Activated CD4-positive, alpha-beta memory T cell treated with anti-CD3 and anti-CD28 coated beads for 36 hours (primary cell): ENCODE measurements around the gene LST1. TPM values are rescaled to one million over a fixed set of nuclear protein-coding genes. Genes with fewer than 3 reads are reported as not detected.

Experiments used
- CTCF ChIA-PET: fragments of 350-600 bp; sonication (Branson Sonifier 250); formaldehyde crosslinking; loops from one replicate; lab custom pipeline; 2021; ENCODE audit warnings: antibody characterized with exemption, inconsistent platforms; lab: Charles Lee
- POLR2A ChIA-PET: fragments of 350-600 bp; sonication (Branson Sonifier 250); formaldehyde crosslinking; loops from one replicate; lab custom pipeline; 2021; ENCODE audit warnings: antibody characterized with exemption; lab: Charles Lee
- DNase-seq: peaks from one replicate; pipeline ENCODE4 v3.0.0-alpha.2; 2020
- H3K27ac Mint-ChIP-seq: one replicate; pipeline ENCODE4 v1.8.0; 2021; ENCODE audit warnings: mixed read lengths
- H3K27me3 Mint-ChIP-seq: one replicate; pipeline ENCODE4 v1.8.0; 2021; ENCODE audit warnings: mixed read lengths
- H3K36me3 Mint-ChIP-seq: one replicate; pipeline ENCODE4 v1.8.0; 2021; ENCODE audit warnings: mixed read lengths
- H3K4me1 Mint-ChIP-seq: one replicate; pipeline ENCODE4 v1.8.0; 2021; ENCODE audit warnings: low read depth, mixed read lengths
- H3K4me3 Mint-ChIP-seq: one replicate; pipeline ENCODE4 v1.8.0; 2021; ENCODE audit warnings: mild to moderate bottlenecking, mixed read lengths
- H3K9me3 Mint-ChIP-seq: one replicate; pipeline ENCODE4 v1.8.0; 2021; ENCODE audit warnings: mixed read lengths
- intact Hi-C: fragments of 100-400 bp; cut with micrococcal nuclease; formaldehyde crosslinking; loops from one replicate; pipeline ENCODE4 v1.15.1; 2023
- total RNA-seq, 2 experiments: library from RNA; stranded (reverse); gene quantifications; one replicate each; pipeline ENCODE4 v1.2.3, GENCODE V29; 2021

Gene LST1
- total RNA-seq, 2 experiments from 2014 or later: 15.7 to 16.9 TPM

DNA sequence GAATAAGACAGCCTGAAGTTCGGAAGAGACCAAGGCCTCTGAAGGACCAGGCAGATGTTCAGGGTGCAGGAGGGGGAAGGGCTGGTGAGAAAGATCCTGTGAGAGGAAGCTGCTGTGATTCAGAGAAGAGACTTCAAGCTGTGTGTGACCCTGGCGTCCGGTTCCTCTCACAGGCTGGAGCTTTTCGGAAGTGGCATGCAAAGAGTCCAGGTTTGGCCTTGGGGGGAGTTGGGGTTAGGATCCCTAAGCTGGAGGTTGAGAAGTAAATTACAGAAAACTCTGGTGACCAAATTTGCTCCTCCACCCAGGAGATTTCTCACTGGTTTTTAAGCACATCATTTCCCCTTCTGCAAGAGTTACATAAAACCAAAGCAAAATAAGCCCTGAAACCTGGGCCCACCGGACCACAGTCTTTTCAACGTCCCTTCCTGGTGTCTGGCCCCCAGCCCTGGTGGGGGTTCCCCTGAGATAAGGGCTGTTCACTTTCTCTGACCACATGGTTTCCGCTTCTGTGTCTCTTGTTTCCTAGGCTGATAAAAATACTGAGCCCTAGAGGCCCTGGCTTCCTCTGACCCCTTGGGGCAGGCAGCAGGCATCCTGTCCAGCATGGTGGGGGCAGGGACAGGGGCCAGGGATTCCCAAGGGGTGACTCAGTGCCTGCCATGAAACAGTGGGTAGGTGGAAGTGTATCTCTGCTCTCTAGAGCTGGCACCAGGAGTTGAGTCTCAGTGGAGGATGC, 25.9 kb upstream of the LST1 start:
- CTCF ChIA-PET: interaction anchor here (1.5 to 29.2 kb wide), 5 partner anchors 8 to 27 kb away, joined by 3 to 1658 read pairs (median 14); partner anchors contain the start of genes LST1, LTA, LTB and NCR3
- H3K27me3 Mint-ChIP-seq: no peaks in the 10 kb centered on the region
- H3K4me3 Mint-ChIP-seq: peak overlapping the region; percentile 59

DNA sequence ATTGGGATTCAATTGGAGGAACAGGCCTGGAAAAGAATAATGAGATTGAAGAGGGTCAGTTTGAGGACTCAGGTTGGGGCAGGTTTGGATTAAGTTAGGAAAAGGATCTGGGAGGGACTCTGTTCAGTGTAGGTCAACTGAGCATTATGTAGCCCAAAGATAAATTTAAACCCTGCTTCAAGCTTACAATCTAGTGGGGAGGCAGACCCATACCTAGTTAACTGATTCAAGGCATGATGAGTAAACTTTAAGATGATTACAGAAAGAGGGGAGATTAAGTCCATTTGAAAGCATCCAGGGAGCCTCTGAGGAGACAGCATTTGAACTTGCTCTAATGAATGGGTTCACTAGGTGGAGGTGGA, 25.4 kb upstream of the LST1 start:
- Mint-ChIP-seq H3K27ac (peak overlapping the region; percentile 86), H3K27me3 (no peaks in the 10 kb centered on the region), H3K4me1 (peaks cover 86% of the 10 kb centered on the region), H3K36me3 (peaks cover 26% of the 10 kb centered on the region), H3K4me3 (peak overlapping the region; percentile 59), H3K9me3 (no peaks in the 10 kb centered on the region)
- intact Hi-C loops: loop anchor here (1.0 to 10.0 kb wide), 3 partner anchors 8 to 746 kb away; no protein-coding TSS in a partner anchor
- ChIA-PET CTCF (interaction anchor here (1.5 to 29.2 kb wide), 4 partner anchors 9 to 26 kb away, joined by 3 to 1658 read pairs (median 22); partner anchors contain the start of genes LST1, LTA, LTB and NCR3), POLR2A (interaction anchor here (3.7 to 10.3 kb wide), 2 partner anchors 9 to 17 kb away, joined by 55 to 224 read pairs; partner anchors contain the start of genes LTB and TNF)
- no peak for DNase-seq

More for the DNA sequence above, 25.9 kb upstream of the LST1 start:
- POLR2A ChIA-PET: interaction anchor here (1.4 to 10.3 kb wide), 4 partner anchors 9 to 29 kb away, joined by 3 to 224 read pairs (median 32); partner anchors contain the start of genes LST1, LTB and TNF
- H3K4me1 Mint-ChIP-seq: peaks cover 80% of the 10 kb centered on the region
- intact Hi-C loops: loop anchor here (1.0 to 10.0 kb wide), 4 partner anchors 8 to 745 kb away; partner anchors contain the start of gene TNF
- peak overlapping the region; percentile 86 for H3K27ac Mint-ChIP-seq
- peak; percentile 81 for DNase-seq
- H3K9me3 Mint-ChIP-seq: no peaks in the 10 kb centered on the region
- H3K36me3 Mint-ChIP-seq: peaks cover 26% of the 10 kb centered on the region

DNA sequence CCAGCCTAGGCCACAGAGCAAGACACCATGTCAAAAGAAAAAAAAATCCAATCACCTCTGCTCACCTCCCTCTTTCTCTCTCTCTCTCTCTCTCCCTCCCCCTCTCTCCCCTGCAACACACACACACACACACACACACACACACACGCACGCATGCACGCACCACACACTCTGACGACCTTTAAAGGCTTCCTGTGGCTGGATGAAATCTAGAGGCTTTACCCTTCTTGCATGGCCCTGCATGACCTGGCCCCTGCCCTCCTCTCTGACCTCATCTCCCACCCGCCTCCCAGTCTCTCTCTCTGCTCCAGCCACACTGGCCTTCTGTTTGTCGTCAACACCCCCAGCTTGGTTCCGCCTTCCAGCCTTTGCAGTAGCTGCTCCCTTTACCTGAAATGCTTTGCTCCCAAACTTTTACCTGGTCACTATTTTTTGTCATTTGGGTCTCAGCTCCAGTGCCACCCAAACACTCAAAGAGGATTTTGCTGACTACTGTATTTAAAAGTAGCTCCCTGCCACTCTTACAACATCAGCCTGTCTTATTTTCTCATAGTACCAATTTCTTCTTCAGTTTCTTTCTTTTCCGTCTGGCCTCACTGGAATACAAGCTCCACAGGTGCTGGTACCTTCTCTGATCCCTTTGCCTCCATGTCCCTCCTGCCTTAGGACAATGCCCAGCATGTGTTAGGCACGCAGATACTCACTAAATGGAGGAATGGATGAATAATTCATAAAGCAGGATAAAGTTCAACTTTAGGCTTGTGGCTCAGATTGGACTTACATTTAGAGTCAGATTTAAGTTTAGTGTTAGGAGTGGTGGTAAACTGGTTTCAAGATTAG, 18.3 kb upstream of the LST1 start:
- H3K36me3 Mint-ChIP-seq: peaks cover 9% of the 10 kb centered on the region
- POLR2A ChIA-PET: interaction anchor here (0.6 to 15.0 kb wide), 7 partner anchors 8 to 244 kb away, joined by 3 to 259 read pairs (median 6); partner anchors contain the start of genes DDX39B, LST1, LTB and TNF
- H3K27me3 Mint-ChIP-seq: no peaks in the 10 kb centered on the region
- peak overlapping the region; percentile 72 for H3K27ac Mint-ChIP-seq
- peak overlapping the region; percentile 35 for H3K4me3 Mint-ChIP-seq
- DNase-seq: peak; percentile 51
- CTCF ChIA-PET: interaction anchor here (0.6 to 7.6 kb wide), 8 partner anchors 8 to 746 kb away, joined by 3 to 95 read pairs (median 8); partner anchors contain the start of genes ATP6V1G2, LST1, LTB and NFKBIL1
- no peaks in the 10 kb centered on the region for H3K9me3 Mint-ChIP-seq
- H3K4me1 Mint-ChIP-seq: peaks cover 74% of the 10 kb centered on the region
- intact Hi-C loops: loop anchor here (1.0 to 10.0 kb wide), 4 partner anchors 7 to 753 kb away; partner anchors contain the start of gene PRRC2A

DNA sequence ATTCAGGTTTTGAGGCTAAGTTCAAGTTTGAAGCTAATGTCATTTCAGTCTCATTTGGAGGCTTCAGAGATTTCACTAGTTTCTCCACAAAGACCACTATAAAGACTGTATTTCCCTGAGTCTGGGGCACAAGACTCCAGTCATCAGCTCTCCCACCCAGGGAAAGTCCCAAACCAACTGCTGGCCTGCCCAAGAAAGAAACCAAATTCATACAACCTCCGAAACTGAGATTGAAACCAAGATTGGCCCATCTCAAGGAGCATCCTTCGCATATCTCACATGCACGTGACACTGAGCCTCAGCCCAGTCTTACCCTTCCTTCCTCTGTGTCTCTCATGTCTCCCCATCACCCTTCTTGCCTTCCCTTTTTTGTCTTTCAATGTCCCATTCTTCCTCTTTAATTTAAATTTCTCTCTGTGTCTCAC, 17.5 kb upstream of the LST1 start:
- peaks cover 17% of the 10 kb centered on the region for H3K36me3 Mint-ChIP-seq
- ChIA-PET POLR2A (interaction anchor here (0.6 to 15.0 kb wide), 8 partner anchors 9 to 243 kb away, joined by 3 to 259 read pairs (median 5); partner anchors contain the start of genes DDX39B, GPANK1, LST1 and LTB), CTCF (interaction anchor here (0.6 to 7.6 kb wide), 9 partner anchors 9 to 746 kb away, joined by 3 to 95 read pairs (median 7); partner anchors contain the start of genes ATP6V1G2, LST1, LTB and NFKBIL1)
- DNase-seq: peak; percentile 86
- H3K27ac Mint-ChIP-seq: peak overlapping the region; percentile 72
- H3K4me1 Mint-ChIP-seq: peaks cover 72% of the 10 kb centered on the region
- intact Hi-C loops: loop anchor here (1.0 to 10.0 kb wide), 4 partner anchors 8 to 754 kb away; partner anchors contain the start of gene PRRC2A
- H3K4me3 Mint-ChIP-seq: peak overlapping the region; percentile 35
- no peaks in the 10 kb centered on the region for H3K27me3 Mint-ChIP-seq
- H3K9me3 Mint-ChIP-seq: no peaks in the 10 kb centered on the region

DNA sequence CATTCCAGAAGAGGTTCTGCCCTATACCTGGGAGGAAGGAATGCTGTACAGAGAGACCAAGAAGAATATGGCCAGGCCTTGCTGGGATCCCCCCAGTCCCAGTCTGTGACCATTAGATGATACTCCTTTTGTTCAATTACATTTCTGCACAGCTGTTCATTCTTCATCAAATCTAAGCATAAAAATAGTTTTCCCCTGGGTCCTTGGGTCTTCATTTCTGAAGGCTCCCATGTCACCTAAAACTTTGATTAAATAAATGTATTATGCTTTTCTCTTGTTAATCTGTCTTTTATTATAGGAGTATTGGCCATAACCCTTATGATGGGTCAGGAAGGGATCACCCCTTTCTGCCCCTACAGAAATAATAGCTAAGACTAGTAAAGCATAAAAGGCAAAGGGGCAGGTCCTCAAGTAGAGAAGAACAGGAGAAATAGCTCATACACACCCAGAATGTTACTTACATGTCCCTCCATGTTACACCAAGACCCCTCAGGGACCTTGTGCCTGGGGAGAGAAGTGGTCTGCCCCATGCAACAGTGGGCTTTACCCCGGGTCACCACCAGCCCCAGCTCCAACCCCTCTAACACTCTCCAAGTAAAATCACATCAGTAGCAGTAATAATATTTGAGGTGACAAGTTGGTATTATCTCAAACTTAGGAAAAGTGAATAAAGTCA, 16.1 kb upstream of the LST1 start:
- CTCF ChIA-PET: interaction anchor here (1.2 to 7.6 kb wide), 6 partner anchors 11 to 77 kb away, joined by 4 to 95 read pairs (median 44); partner anchors contain the start of genes ATP6V1G2, DDX39B, LST1 and LTB
- H3K4me3 Mint-ChIP-seq: peak overlapping the region; percentile 25
- POLR2A ChIA-PET: interaction anchor here (0.9 to 15.0 kb wide), 8 partner anchors 8 to 82 kb away, joined by 3 to 259 read pairs (median 4); partner anchors contain the start of genes LST1, LTB, NCR3 and TNF
- no peak for DNase-seq
- H3K36me3 Mint-ChIP-seq: peaks cover 21% of the 10 kb centered on the region
- H3K27me3 Mint-ChIP-seq: no peaks in the 10 kb centered on the region
- intact Hi-C loops: loop anchor here (2.0 to 10.0 kb wide), 5 partner anchors 51 to 1285 kb away; partner anchors contain the start of genes GPSM3, PBX2, PRRC2A and PSMB9
- H3K27ac Mint-ChIP-seq: peak overlapping the region; percentile 49
- H3K9me3 Mint-ChIP-seq: no peaks in the 10 kb centered on the region
- H3K4me1 Mint-ChIP-seq: peaks cover 77% of the 10 kb centered on the region

DNA sequence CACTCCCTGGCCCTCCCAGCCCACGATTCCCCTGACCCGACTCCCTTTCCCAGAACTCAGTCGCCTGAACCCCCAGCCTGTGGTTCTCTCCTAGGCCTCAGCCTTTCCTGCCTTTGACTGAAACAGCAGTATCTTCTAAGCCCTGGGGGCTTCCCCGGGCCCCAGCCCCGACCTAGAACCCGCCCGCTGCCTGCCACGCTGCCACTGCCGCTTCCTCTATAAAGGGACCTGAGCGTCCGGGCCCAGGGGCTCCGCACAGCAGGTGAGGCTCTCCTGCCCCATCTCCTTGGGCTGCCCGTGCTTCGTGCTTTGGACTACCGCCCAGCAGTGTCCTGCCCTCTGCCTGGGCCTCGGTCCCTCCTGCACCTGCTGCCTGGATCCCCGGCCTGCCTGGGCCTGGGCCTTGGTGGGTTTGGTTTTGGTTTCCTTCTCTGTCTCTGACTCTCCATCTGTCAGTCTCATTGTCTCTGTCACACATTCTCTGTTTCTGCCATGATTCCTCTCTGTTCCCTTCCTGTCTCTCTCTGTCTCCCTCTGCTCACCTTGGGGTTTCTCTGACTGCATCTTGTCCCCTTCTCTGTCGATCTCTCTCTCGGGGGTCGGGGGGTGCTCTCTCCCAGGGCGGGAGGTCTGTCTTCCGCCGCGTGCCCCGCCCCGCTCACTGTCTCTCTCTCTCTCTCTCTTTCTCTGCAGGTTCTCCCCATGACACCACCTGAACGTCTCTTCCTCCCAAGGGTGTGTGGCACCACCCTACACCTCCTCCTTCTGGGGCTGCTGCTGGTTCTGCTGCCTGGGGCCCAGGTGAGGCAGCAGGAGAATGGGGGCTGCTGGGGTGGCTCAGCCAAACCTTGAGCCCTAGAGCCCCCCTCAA, 13.8 kb upstream of the LST1 start, which contains the start of gene LTA:
TSS of gene LTA (plus strand) at position 249 of the 871 bp plus-strand sequence. CDS start at position 703, 454 bp downstream.
- Mint-ChIP-seq H3K27ac (peak within 1 kb of the TSS; percentile 99), H3K4me1 (peaks cover 68% of the 10 kb centered on the region), H3K27me3 (peaks cover 2% of the 10 kb centered on the region), H3K4me3 (peak within 1 kb of the TSS; percentile 97), H3K9me3 (no peaks in the 10 kb centered on the region), H3K36me3 (peaks cover 42% of the 10 kb centered on the region)
- ChIA-PET CTCF (interaction anchor here (3.3 to 28.8 kb wide), 6 partner anchors 11 to 25 kb away, joined by 29 to 1658 read pairs (median 88); partner anchors contain the start of genes ATP6V1G2, DDX39B, LST1 and LTB), POLR2A (interaction anchor here (1.3 to 15.0 kb wide), 5 partner anchors 9 to 31 kb away, joined by 4 to 259 read pairs (median 55); partner anchors contain the start of genes DDX39B, LST1, LTB and TNF)
- intact Hi-C loops: loop anchor here (1.0 to 10.0 kb wide), 5 partner anchors 8 to 1283 kb away; partner anchors contain the start of genes ATP6V1G2, GPSM3, PBX2 and PSMB9
- DNase-seq: peak; percentile 91

DNA sequence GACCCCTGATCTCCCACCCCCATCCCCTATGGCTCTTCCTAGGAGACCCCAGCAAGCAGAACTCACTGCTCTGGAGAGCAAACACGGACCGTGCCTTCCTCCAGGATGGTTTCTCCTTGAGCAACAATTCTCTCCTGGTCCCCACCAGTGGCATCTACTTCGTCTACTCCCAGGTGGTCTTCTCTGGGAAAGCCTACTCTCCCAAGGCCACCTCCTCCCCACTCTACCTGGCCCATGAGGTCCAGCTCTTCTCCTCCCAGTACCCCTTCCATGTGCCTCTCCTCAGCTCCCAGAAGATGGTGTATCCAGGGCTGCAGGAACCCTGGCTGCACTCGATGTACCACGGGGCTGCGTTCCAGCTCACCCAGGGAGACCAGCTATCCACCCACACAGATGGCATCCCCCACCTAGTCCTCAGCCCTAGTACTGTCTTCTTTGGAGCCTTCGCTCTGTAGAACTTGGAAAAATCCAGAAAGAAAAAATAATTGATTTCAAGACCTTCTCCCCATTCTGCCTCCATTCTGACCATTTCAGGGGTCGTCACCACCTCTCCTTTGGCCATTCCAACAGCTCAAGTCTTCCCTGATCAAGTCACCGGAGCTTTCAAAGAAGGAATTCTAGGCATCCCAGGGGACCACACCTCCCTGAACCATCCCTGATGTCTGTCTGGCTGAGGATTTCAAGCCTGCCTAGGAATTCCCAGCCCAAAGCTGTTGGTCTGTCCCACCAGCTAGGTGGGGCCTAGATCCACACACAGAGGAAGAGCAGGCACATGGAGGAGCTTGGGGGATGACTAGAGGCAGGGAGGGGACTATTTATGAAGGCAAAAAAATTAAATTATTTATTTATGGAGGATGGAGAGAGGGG, 12.6 kb upstream of the LST1 start:
- H3K9me3 Mint-ChIP-seq: no peaks in the 10 kb centered on the region
- ChIA-PET CTCF (interaction anchor here (1.9 to 28.8 kb wide), 3 partner anchors 10 to 21 kb away, joined by 21 to 1658 read pairs (median 740); partner anchors contain the start of genes ATP6V1G2, DDX39B, LST1 and LTB), POLR2A (interaction anchor here (0.9 to 18.2 kb wide), 6 partner anchors 2 to 78 kb away, joined by 3 to 259 read pairs (median 174); partner anchors contain the start of genes ATP6V1G2, BAG6, LST1 and LTA)
- peak overlapping the region; percentile 97 for H3K4me3 Mint-ChIP-seq
- peaks cover 2% of the 10 kb centered on the region for H3K27me3 Mint-ChIP-seq
- peak overlapping the region; percentile 99 for H3K27ac Mint-ChIP-seq
- peaks cover 60% of the 10 kb centered on the region for H3K4me1 Mint-ChIP-seq
- H3K36me3 Mint-ChIP-seq: peaks cover 51% of the 10 kb centered on the region
- DNase-seq: peak; percentile 20
- intact Hi-C loops: loop anchor here (2.0 to 10.0 kb wide), 4 partner anchors 15 to 1281 kb away; partner anchors contain the start of genes GPSM3, PBX2, PSMB9 and TAP1

DNA sequence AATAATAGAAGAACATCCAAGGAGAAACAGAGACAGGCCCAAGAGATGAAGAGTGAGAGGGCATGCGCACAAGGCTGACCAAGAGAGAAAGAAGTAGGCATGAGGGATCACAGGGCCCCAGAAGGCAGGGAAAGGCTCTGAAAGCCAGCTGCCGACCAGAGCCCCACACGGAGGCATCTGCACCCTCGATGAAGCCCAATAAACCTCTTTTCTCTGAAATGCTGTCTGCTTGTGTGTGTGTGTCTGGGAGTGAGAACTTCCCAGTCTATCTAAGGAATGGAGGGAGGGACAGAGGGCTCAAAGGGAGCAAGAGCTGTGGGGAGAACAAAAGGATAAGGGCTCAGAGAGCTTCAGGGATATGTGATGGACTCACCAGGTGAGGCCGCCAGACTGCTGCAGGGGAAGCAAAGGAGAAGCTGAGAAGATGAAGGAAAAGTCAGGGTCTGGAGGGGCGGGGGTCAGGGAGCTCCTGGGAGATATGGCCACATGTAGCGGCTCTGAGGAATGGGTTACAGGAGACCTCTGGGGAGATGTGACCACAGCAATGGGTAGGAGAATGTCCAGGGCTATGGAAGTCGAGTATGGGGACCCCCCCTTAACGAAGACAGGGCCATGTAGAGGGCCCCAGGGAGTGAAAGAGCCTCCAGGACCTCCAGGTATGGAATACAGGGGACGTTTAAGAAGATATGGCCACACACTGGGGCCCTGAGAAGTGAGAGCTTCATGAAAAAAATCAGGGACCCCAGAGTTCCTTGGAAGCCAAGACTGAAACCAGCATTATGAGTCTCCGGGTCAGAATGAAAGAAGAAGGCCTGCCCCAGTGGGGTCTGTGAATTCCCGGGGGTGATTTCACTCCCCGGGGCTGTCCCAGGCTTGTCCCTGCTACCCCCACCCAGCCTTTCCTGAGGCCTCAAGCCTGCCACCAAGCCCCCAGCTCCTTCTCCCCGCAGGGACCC, 11.7 kb upstream of the LST1 start:
- Mint-ChIP-seq H3K27ac (peak overlapping the region; percentile 99), H3K36me3 (peaks cover 58% of the 10 kb centered on the region), H3K27me3 (peaks cover 2% of the 10 kb centered on the region), H3K4me3 (peak overlapping the region; percentile 97), H3K9me3 (no peaks in the 10 kb centered on the region), H3K4me1 (peaks cover 59% of the 10 kb centered on the region)
- DNase-seq: peak; percentile 78
- intact Hi-C loops: loop anchor here (2.0 to 10.0 kb wide), 5 partner anchors 16 to 1280 kb away; partner anchors contain the start of genes GPSM3, HLA-C, PBX2 and PSMB9
- POLR2A ChIA-PET: interaction anchor here (0.7 to 18.2 kb wide), 14 partner anchors 3 to 615 kb away, joined by 3 to 259 read pairs (median 12); partner anchors contain the start of genes ATP6V1G2, BAG6, DDX39B and GPANK1
- CTCF ChIA-PET: interaction anchor here (0.7 to 28.8 kb wide), 4 partner anchors 9 to 82 kb away, joined by 4 to 1658 read pairs (median 380); partner anchors contain the start of genes ATP6V1G2, DDX39B, LST1 and LTB
